OCI-LY3 (cell line): ENCODE data around the gene VSIG10L2.

Experiments
- EZH2phosphoT487 ChIP-seq: fragments of 200-600 bp; shearing (Covaris generic); IDR thresholded peaks from 2 replicates; pipeline ENCODE4 v1.6.1; 2018; ENCODE audit warnings: antibody characterized with exemption, mixed run types, low read depth
- TF ChIP-seq, protein P1 (sequence below): fragments of 200-600, 300-600 bp; sonication (generic); IDR thresholded peaks from 2 replicates; pipeline ENCODE4 v1.5.1; 2014; ENCODE audit warnings: antibody characterized with exemption, low read length, low read depth

- TF ChIP-seq, protein P1, sequence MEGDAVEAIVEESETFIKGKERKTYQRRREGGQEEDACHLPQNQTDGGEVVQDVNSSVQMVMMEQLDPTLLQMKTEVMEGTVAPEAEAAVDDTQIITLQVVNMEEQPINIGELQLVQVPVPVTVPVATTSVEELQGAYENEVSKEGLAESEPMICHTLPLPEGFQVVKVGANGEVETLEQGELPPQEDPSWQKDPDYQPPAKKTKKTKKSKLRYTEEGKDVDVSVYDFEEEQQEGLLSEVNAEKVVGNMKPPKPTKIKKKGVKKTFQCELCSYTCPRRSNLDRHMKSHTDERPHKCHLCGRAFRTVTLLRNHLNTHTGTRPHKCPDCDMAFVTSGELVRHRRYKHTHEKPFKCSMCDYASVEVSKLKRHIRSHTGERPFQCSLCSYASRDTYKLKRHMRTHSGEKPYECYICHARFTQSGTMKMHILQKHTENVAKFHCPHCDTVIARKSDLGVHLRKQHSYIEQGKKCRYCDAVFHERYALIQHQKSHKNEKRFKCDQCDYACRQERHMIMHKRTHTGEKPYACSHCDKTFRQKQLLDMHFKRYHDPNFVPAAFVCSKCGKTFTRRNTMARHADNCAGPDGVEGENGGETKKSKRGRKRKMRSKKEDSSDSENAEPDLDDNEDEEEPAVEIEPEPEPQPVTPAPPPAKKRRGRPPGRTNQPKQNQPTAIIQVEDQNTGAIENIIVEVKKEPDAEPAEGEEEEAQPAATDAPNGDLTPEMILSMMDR: no peak
- no peak for TF ChIP-seq EZH2phosphoT487
These were observed 2.6 kb downstream of the VSIG10L2 start for GRCh38 chr11:125948278-125949051.
